ENCODE data around the gene OR1F1. TPM values are rescaled to one million over a fixed set of nuclear protein-coding genes. Genes with fewer than 3 reads are reported as not detected.

OR1F1 gene
- total RNA-seq, 1 experiment from 2014 or later = not detected

DNA sequence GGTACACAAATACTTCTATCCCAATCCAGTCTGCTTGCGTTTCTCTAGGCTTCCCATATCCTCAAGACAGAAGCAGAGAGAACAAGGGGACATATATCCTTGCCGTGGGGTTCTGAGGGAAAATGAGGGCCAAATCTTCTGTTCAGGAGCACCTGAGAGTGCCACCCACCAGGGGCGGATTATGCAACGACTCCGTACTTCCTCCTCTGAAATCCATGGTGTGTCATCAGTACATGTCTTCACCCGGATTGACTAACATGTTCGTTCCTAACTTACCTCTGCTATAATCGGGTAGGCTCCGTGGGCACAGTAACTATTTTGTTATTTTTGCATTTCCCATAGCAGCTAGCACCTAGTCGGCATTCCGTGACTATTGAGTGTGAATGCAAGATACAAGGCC is 54.7 kb downstream of the OR1F1 start:
- Mint-ChIP-seq H3K27ac (ENCODE audit: unreplicated experiment) (no peak overlapping the region), H3K9me3 (ENCODE audit: unreplicated experiment) (no peaks in the 10 kb centered on the region), H3K27me3 (ENCODE audit: insufficient read depth, unreplicated experiment) (peaks cover 3% of the 10 kb centered on the region), H3K36me3 (ENCODE audit: insufficient read depth, unreplicated experiment) (peaks cover 4% of the 10 kb centered on the region), H3K4me3 (ENCODE audit: unreplicated experiment) (no peak overlapping the region), H3K4me1 (ENCODE audit: low read depth, unreplicated experiment) (no peaks in the 10 kb centered on the region)
- no TSS peak for BruUV-seq (replicated peaks)
- Histone ChIP-seq H3K36me3 (ENCODE audit: control insufficient read depth, insufficient read depth, low read length) (no peaks in the 10 kb centered on the region), H3K4me3 (ENCODE audit: low read depth, low read length) (no peak overlapping the region), H3K27me3 (replicated peaks; ENCODE audit: control insufficient read depth, insufficient read depth, low read length) (no peaks in the 10 kb centered on the region; the same call in 1 of the 2 replicates), H3K4me1 (no peaks in the 10 kb centered on the region), H3K9me3 (no peaks in the 10 kb centered on the region)
- CTCF ChIA-PET = no interaction called here
- DNase-seq = no peak
- TF ChIP-seq, protein P1, sequence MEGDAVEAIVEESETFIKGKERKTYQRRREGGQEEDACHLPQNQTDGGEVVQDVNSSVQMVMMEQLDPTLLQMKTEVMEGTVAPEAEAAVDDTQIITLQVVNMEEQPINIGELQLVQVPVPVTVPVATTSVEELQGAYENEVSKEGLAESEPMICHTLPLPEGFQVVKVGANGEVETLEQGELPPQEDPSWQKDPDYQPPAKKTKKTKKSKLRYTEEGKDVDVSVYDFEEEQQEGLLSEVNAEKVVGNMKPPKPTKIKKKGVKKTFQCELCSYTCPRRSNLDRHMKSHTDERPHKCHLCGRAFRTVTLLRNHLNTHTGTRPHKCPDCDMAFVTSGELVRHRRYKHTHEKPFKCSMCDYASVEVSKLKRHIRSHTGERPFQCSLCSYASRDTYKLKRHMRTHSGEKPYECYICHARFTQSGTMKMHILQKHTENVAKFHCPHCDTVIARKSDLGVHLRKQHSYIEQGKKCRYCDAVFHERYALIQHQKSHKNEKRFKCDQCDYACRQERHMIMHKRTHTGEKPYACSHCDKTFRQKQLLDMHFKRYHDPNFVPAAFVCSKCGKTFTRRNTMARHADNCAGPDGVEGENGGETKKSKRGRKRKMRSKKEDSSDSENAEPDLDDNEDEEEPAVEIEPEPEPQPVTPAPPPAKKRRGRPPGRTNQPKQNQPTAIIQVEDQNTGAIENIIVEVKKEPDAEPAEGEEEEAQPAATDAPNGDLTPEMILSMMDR (IDR thresholded peaks at IDR 0.05; ENCODE audit: insufficient read depth in 1 of 2, low read depth in 1 of 2, low read length in 1 of 2, severe bottlenecking in 1 of 2, unreplicated experiment in 1 of 2) = no peak
- POLR2A ChIA-PET = no interaction called here
- intact Hi-C loops (cut with micrococcal nuclease; ENCODE audit: unreplicated experiment) = no loop called here

DNA sequence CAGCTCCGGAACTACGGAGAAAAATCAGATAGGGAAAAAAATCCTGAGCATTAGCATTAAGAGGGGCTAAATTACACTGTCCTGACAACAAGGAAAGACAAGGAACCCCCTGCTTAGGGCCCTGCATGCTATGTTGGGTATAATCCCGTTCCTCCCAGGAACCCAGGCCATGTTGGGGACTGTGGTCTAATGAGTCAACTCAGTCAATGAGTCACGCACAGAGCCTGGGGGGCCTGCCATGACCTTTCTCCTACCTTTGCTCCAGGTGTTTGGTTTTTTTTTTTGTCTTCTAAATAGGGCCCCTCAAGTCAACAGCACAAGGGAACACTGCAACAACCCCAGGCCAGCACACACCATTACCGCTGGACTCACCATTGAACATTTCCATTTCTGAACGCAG is 55.9 kb downstream of the OR1F1 start:
- no peaks in the 10 kb centered on the region for H3K4me1 ChIP-seq
- no peaks in the 10 kb centered on the region for H3K9me3 Mint-ChIP-seq (ENCODE audit: unreplicated experiment)
- H3K36me3 ChIP-seq (ENCODE audit: control insufficient read depth, insufficient read depth, low read length) = no peaks in the 10 kb centered on the region
- TF ChIP-seq, protein P1 (IDR thresholded peaks at IDR 0.05; ENCODE audit: insufficient read depth in 1 of 2, low read depth in 1 of 2, low read length in 1 of 2, severe bottlenecking in 1 of 2, unreplicated experiment in 1 of 2) = no peak
- H3K4me3 Mint-ChIP-seq (ENCODE audit: unreplicated experiment) = no peak overlapping the region
- H3K4me1 Mint-ChIP-seq (ENCODE audit: low read depth, unreplicated experiment) = no peaks in the 10 kb centered on the region
- no peak overlapping the region for H3K27ac Mint-ChIP-seq (ENCODE audit: unreplicated experiment)
- intact Hi-C loops (cut with micrococcal nuclease; ENCODE audit: unreplicated experiment) = no loop called here
- no peaks in the 10 kb centered on the region for H3K9me3 ChIP-seq
- no peaks in the 10 kb centered on the region; the same call in 1 of the 2 replicates for H3K27me3 ChIP-seq (replicated peaks; ENCODE audit: control insufficient read depth, insufficient read depth, low read length)
- H3K27me3 Mint-ChIP-seq (ENCODE audit: insufficient read depth, unreplicated experiment) = peaks cover 3% of the 10 kb centered on the region
- POLR2A ChIA-PET = interaction anchor here (0.7 kb wide), 1 partner anchor 93 kb away, joined by 3 read pairs; no protein-coding TSS in a partner anchor
- CTCF ChIA-PET = no interaction called here
- BruUV-seq (replicated peaks) = no TSS peak
- no peak overlapping the region for H3K4me3 ChIP-seq (ENCODE audit: low read depth, low read length)
- H3K36me3 Mint-ChIP-seq (ENCODE audit: insufficient read depth, unreplicated experiment) = peaks cover 4% of the 10 kb centered on the region
- no peak for DNase-seq

DNA sequence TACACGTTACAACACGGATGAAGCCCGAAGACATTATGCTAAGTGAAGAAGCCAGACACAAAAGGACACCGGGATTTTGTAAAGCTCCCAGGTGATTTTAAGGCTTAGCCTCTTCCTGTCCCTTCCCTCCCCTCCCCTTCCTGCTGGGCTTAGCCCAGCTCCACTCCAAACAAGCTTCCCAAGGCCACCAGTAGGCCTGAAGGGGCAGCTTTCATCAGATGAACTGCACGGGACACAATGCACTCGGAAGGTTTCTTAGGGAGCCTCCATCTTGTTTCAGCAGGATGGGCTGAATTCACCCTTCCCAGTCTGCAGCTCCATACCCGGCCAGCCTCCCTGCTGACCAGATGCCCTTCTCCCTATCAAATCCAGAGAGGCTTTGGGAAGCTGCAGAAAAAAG is 58.0 kb downstream of the OR1F1 start:
- Histone ChIP-seq H3K27me3 (replicated peaks; ENCODE audit: control insufficient read depth, insufficient read depth, low read length) (no peaks in the 10 kb centered on the region; the same call in 1 of the 2 replicates), H3K4me3 (ENCODE audit: low read depth, low read length) (no peak overlapping the region), H3K36me3 (ENCODE audit: control insufficient read depth, insufficient read depth, low read length) (no peaks in the 10 kb centered on the region), H3K4me1 (no peaks in the 10 kb centered on the region), H3K9me3 (no peaks in the 10 kb centered on the region)
- peaks cover 3% of the 10 kb centered on the region for H3K27me3 Mint-ChIP-seq (ENCODE audit: insufficient read depth, unreplicated experiment)
- no peak overlapping the region for H3K4me3 Mint-ChIP-seq (ENCODE audit: unreplicated experiment)
- TF ChIP-seq, protein P1 (IDR thresholded peaks at IDR 0.05; ENCODE audit: insufficient read depth in 1 of 2, low read depth in 1 of 2, low read length in 1 of 2, severe bottlenecking in 1 of 2, unreplicated experiment in 1 of 2) = no peak
- intact Hi-C loops (cut with micrococcal nuclease; ENCODE audit: unreplicated experiment) = no loop called here
- ChIA-PET POLR2A (interaction anchor here (0.6 kb wide), 1 partner anchor 111 kb away, joined by 10 read pairs; the partner anchor contains the start of gene ZNF213), CTCF (no interaction called here)
- H3K4me1 Mint-ChIP-seq (ENCODE audit: low read depth, unreplicated experiment) = no peaks in the 10 kb centered on the region
- peaks cover 4% of the 10 kb centered on the region for H3K36me3 Mint-ChIP-seq (ENCODE audit: insufficient read depth, unreplicated experiment)
- no TSS peak for BruUV-seq (replicated peaks)
- no peak overlapping the region for H3K27ac Mint-ChIP-seq (ENCODE audit: unreplicated experiment)
- H3K9me3 Mint-ChIP-seq (ENCODE audit: unreplicated experiment) = no peaks in the 10 kb centered on the region
- no peak for DNase-seq

Measured in Caco-2 (cell line).